DND-41 (cell line): ENCODE data around the gene SLC16A12.

ENCODE experiments used
- ATAC-seq: fragments of 200-7000 bp; cut with Tn5 transposase; 3 replicates; pipeline ENCODE4 v1.9.1; 2021; ENCODE audit warnings: low read depth; ENCODE audit not compliant: insufficient read depth
- DNase-seq: peaks from one replicate; pipeline ENCODE4 v3.0.0-alpha.2; 2020
- H2AFZ ChIP-seq: 2 replicates; pipeline ENCODE4 v1.6.0; 2012; ENCODE audit warnings: low read depth, low read length
- H3K27ac ChIP-seq: 2 replicates; pipeline ENCODE4 v1.5.1; 2012; ENCODE audit warnings: low read length, inconsistent platforms
- H3K27me3 ChIP-seq: fragments of 200-600 bp; sonication (generic); 2 replicates; pipeline ENCODE4 v1.6.0; 2012; ENCODE audit warnings: low read length, mild to moderate bottlenecking, inconsistent platforms; ENCODE audit not compliant: insufficient read depth, poor library complexity
- H3K36me3 ChIP-seq: 2 replicates; pipeline ENCODE4 v1.5.1; 2012; ENCODE audit warnings: low read length, inconsistent platforms; ENCODE audit not compliant: insufficient read depth
- H3K4me1 ChIP-seq: 2 replicates; pipeline ENCODE4 v1.5.1; 2012; ENCODE audit warnings: mild to moderate bottlenecking, low read length; ENCODE audit not compliant: insufficient read depth
- H3K4me2 ChIP-seq: 2 replicates; pipeline ENCODE4 v1.6.0; 2012; ENCODE audit warnings: mild to moderate bottlenecking, moderate library complexity, low read length, inconsistent platforms; ENCODE audit not compliant: insufficient read depth
- H3K4me3 ChIP-seq, 2 experiments: fragments of 200-600 bp in 1 of 2; shearing (Covaris generic) in 1 of 2; 2 replicates each; pipeline ENCODE4 v1.5.1; 2012 to 2016; ENCODE audit warnings: inconsistent platforms in 2 of 2, low read length in 2 of 2, mild to moderate bottlenecking in 2 of 2, low read depth in 1 of 2, moderate library complexity in 1 of 2
- H3K79me2 ChIP-seq: 2 replicates; pipeline ENCODE4 v1.6.0; 2012; ENCODE audit warnings: low read length, inconsistent platforms; ENCODE audit not compliant: insufficient read depth
- H3K9ac ChIP-seq: 2 replicates; pipeline ENCODE4 v1.6.0; 2012; ENCODE audit warnings: low read depth, mild to moderate bottlenecking, inconsistent platforms, low read length, moderate library complexity
- H3K9me3 ChIP-seq: 2 replicates; pipeline ENCODE4 v1.5.1; 2012; ENCODE audit warnings: low read length, moderate library complexity, mild to moderate bottlenecking, inconsistent platforms; ENCODE audit not compliant: insufficient read depth, severe bottlenecking
- H4K20me1 ChIP-seq: 2 replicates; pipeline ENCODE4 v1.6.0; 2012; ENCODE audit warnings: low read length; ENCODE audit not compliant: insufficient read depth
- CTCF ChIP-seq: IDR thresholded peaks from 2 replicates; pipeline ENCODE4 v1.5.1; 2012; ENCODE audit warnings: borderline replicate concordance, low read length, moderate library complexity, mild to moderate bottlenecking; ENCODE audit not compliant: poor library complexity, severe bottlenecking; ENCODE audit errors: extremely low read depth
- EZH2 ChIP-seq: IDR thresholded peaks from 3 replicates; pipeline ENCODE4 v1.6.1; 2012; ENCODE audit warnings: borderline replicate concordance, low read depth, mild to moderate bottlenecking, moderate library complexity, low read length, inconsistent platforms; ENCODE audit not compliant: severe bottlenecking

Gene SLC16A12

GRCh38 chr10:89425000-89425399 lies 110.4 kb downstream of the SLC16A12 start:
- Histone ChIP-seq H4K20me1 (0 out of 2 replicates have a peak, but pooled peaks cover 3% of the 10 kb centered on the region), H3K4me2 (no peak overlapping the region), H3K27ac (no peak overlapping the region), H3K9me3 (no peaks in the 10 kb centered on the region), H2AFZ (no peak overlapping the region), H3K9ac (no peak overlapping the region), H3K4me3 (no peak overlapping the region), H3K79me2 (no peaks in the 10 kb centered on the region), H3K4me1 (no peaks in the 10 kb centered on the region), H3K36me3 (peaks cover 13% of the 10 kb centered on the region; the same call in 1 of the 2 replicates), H3K27me3 (no peaks in the 10 kb centered on the region)
- ATAC-seq, result no peak
- TF ChIP-seq CTCF (no peak), EZH2 (no peak)
- no peak for DNase-seq

- ATAC-seq (no peak), DNase-seq (no peak)
- no peaks in the 10 kb centered on the region for H3K9me3 ChIP-seq
- H3K79me2 ChIP-seq, result peaks cover 17% of the 10 kb centered on the region
- no peak for TF ChIP-seq EZH2
- no peak overlapping the region for H3K4me2 ChIP-seq
- no peaks in the 10 kb centered on the region for H3K27me3 ChIP-seq
- peaks cover 6% of the 10 kb centered on the region; the same call in 1 of the 2 replicates for H4K20me1 ChIP-seq
- H3K27ac ChIP-seq, result no peak overlapping the region
- H3K4me1 ChIP-seq, result peaks cover 33% of the 10 kb centered on the region
- H2AFZ ChIP-seq, result no peak overlapping the region
- no peak overlapping the region for H3K4me3 ChIP-seq
- H3K36me3 ChIP-seq, result peaks cover 26% of the 10 kb centered on the region; the same call in 1 of the 2 replicates
- H3K9ac ChIP-seq, result no peak overlapping the region
These were observed 114.3 kb downstream of the SLC16A12 start for GRCh38 chr10:89421018-89421476.

- Histone ChIP-seq H3K9me3 (no peaks in the 10 kb centered on the region), H3K4me3 (no peak overlapping the region), H3K27me3 (no peaks in the 10 kb centered on the region), H3K27ac (no peak overlapping the region), H3K9ac (no peak overlapping the region), H4K20me1 (peaks cover 6% of the 10 kb centered on the region; the same call in 1 of the 2 replicates), H3K4me2 (no peak overlapping the region; the same call in 1 of the 2 replicates), H3K4me1 (peaks cover 46% of the 10 kb centered on the region), H3K79me2 (peaks cover 32% of the 10 kb centered on the region), H2AFZ (no peak overlapping the region), H3K36me3 (peaks cover 26% of the 10 kb centered on the region)
- ATAC-seq (no peak), DNase-seq (no peak)
- TF ChIP-seq CTCF (no peak), EZH2 (no peak)
These were observed 115.8 kb downstream of the SLC16A12 start for GRCh38 chr10:89419548-89419947.

- Histone ChIP-seq H3K4me2 (peak overlapping the region; percentile 94), H3K36me3 (peaks cover 20% of the 10 kb centered on the region), H2AFZ (no peak overlapping the region), H3K27me3 (no peaks in the 10 kb centered on the region), H3K9me3 (no peaks in the 10 kb centered on the region), H3K27ac (0 out of 2 replicates have a peak overlapping the region, but pooled peaks have one; percentile 9), H3K79me2 (peaks cover 47% of the 10 kb centered on the region), H3K9ac (no peak overlapping the region), H3K4me3 (peak overlapping the region in 1 of 2 experiments; percentile 87; a peak in 1 of 4 replicates), H3K4me1 (peaks cover 67% of the 10 kb centered on the region), H4K20me1 (peaks cover 6% of the 10 kb centered on the region; the same call in 1 of the 2 replicates)
- ATAC-seq (no peak), DNase-seq (no peak)
- TF ChIP-seq EZH2 (no peak), CTCF (no peak)
These were observed 118.9 kb downstream of the SLC16A12 start for GRCh38 chr10:89416465-89416864.
